MM.1S (cell line): ENCODE data around the gene HYDIN.
"Not testable (repeated sequence)": the region's sequence is repeated elsewhere in the genome, so short reads cannot be mapped to it uniquely, and the experiment has no call there.

Experiments
- DNase-seq: peaks from one replicate; pipeline ENCODE4 v3.0.0-alpha.2; 2015
- H2AFZ ChIP-seq: fragments of 300-600 bp; sonication (generic); 2 replicates; pipeline ENCODE4 v1.6.0; 2016; ENCODE audit warnings: antibody characterized with exemption, low read length
- H3F3A ChIP-seq: fragments of 300-600 bp; sonication (generic); 2 replicates; pipeline ENCODE4 v1.6.1; 2016; ENCODE audit warnings: mild to moderate bottlenecking, antibody characterized with exemption, low read length, moderate library complexity, mixed read lengths; ENCODE audit not compliant: insufficient read depth
- H3K27ac ChIP-seq: fragments of 300-600 bp; sonication (generic); 2 replicates; pipeline ENCODE4 v1.5.1; 2016; ENCODE audit warnings: mild to moderate bottlenecking, low read length
- H3K27me3 ChIP-seq: fragments of 300-600 bp; sonication (generic); replicated peaks from 2 replicates; pipeline ENCODE4 v1.6.0; 2016; ENCODE audit warnings: low read length; ENCODE audit not compliant: insufficient read depth
- H3K36me3 ChIP-seq: fragments of 300-600 bp; sonication (generic); replicated peaks from 2 replicates; pipeline ENCODE4 v1.6.1; 2016; ENCODE audit warnings: mild to moderate bottlenecking, low read length, mixed read lengths; ENCODE audit not compliant: insufficient read depth
- H3K4me1 ChIP-seq: fragments of 300-600 bp; sonication (generic); 2 replicates; pipeline ENCODE4 v1.6.1; 2016; ENCODE audit warnings: low read length, mixed read lengths
- H3K4me2 ChIP-seq: fragments of 300-600 bp; sonication (generic); 2 replicates; pipeline ENCODE4 v1.6.0; 2016; ENCODE audit warnings: low read depth, low read length
- H3K4me3 ChIP-seq: fragments of 300-600 bp; sonication (generic); 2 replicates; pipeline ENCODE4 v1.5.1; 2016; ENCODE audit warnings: low read length, mixed read lengths
- H3K79me2 ChIP-seq: fragments of 300-600 bp; sonication (generic); 2 replicates; pipeline ENCODE4 v1.6.1; 2016; ENCODE audit warnings: mixed run types, low read length, mixed read lengths
- H3K9ac ChIP-seq: fragments of 300-600 bp; sonication (generic); 2 replicates; pipeline ENCODE4 v1.6.1; 2016; ENCODE audit warnings: low read length, mixed read lengths
- H3K9me2 ChIP-seq: fragments of 300-600 bp; sonication (generic); replicated peaks from 2 replicates; pipeline ENCODE4 v1.6.1; 2016; ENCODE audit warnings: mild to moderate bottlenecking, low read length, mixed read lengths; ENCODE audit not compliant: insufficient read depth
- H3K9me3 ChIP-seq: fragments of 300-600 bp; sonication (generic); replicated peaks from 2 replicates; pipeline ENCODE4 v1.6.1; 2016; ENCODE audit warnings: mild to moderate bottlenecking, low read length, mixed read lengths; ENCODE audit not compliant: insufficient read depth
- H4K20me1 ChIP-seq: fragments of 300-600 bp; sonication (generic); 2 replicates; pipeline ENCODE4 v1.6.1; 2016; ENCODE audit warnings: mild to moderate bottlenecking, low read length, moderate library complexity, mixed read lengths; ENCODE audit not compliant: insufficient read depth

Gene HYDIN

DNA sequence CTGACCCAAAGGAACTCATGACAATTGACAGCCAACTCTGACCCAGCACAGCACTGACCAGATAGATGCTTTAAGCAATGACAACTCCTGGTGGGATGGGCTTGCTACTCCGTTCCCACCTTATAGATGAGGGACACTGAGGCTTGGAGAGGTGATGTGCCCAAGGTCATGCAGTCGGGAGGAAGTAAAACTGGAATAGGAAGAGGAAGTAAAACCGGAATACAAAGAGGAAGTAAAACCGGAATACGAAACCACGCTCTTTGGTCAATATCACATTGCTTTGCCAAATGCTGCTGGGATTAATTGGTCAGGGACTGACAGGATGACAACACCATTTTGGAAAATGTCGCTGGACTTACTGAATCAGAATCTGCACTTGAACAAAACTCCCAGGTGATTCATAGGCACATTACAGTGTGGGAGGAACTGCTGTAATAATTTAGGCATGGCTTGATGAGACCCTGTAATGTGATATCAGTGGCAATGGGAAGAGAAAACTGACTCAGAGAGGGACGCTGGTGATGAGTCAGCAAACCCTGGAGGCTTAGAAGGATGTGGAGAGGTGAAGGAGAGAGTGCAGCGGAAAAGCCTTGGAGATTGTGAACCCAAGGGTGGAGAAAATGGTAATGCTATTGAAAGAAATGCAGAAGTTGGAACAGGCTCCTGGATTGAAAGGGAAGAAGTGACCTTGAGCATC, 243.4 kb downstream of the HYDIN start:
- H3K4me2 ChIP-seq, H3K4me1 ChIP-seq, H3K4me3 ChIP-seq, H4K20me1 ChIP-seq, H3K9me3 ChIP-seq, H3F3A ChIP-seq, H3K27ac ChIP-seq, DNase-seq, H3K79me2 ChIP-seq, H3K27me3 ChIP-seq, H3K9me2 ChIP-seq, H3K9ac ChIP-seq, H3K36me3 ChIP-seq, H2AFZ ChIP-seq: not testable (repeated sequence)

DNA sequence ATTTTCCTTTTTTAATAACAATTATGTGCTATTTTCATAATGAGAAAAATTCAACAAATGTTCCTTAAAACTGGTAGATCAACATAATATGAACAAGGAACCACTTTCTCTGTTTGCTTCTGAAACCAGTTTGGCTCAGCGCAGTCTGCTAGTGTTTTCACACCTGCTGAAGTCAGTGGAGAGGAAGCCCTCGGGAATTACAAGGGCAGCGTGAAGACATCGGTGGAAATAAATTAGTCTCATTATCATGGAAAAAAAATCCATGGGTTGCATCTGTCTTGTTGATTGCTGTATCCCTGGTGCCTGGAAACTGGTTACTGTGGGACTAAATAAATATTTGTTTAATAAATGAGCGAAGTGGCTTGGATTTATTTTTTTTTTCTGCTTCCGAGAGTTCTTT, 245.8 kb downstream of the HYDIN start:
- H3K9me3 ChIP-seq, H3K27ac ChIP-seq, H4K20me1 ChIP-seq, H3K4me1 ChIP-seq, H3K4me3 ChIP-seq, H3F3A ChIP-seq, H3K4me2 ChIP-seq, DNase-seq, H3K36me3 ChIP-seq, H3K79me2 ChIP-seq, H3K9me2 ChIP-seq, H3K9ac ChIP-seq, H3K27me3 ChIP-seq, H2AFZ ChIP-seq: not testable (repeated sequence)

DNA sequence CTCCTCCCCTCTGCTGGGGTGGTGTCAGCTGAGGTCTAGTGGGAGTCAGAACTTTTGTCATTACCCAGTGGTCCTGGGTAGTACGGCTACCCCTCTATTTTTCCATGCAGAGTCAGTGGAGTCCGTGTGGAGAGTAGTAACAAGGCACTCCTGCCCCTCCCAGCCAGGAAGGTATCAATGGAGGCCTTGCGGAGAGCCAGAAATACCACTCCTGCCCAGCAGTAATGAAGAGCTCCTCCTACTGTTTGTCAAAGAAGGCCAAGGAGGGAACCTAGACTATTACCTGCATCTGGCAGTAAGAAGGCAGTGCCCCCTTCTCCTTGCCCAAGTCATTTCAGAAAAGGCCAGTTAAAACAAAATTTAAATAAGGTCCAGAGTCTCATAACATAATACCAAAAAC, 262.2 kb downstream of the HYDIN start:
- not testable (repeated sequence) for H3K36me3 ChIP-seq, H4K20me1 ChIP-seq, H3K9me3 ChIP-seq, H2AFZ ChIP-seq, H3K9me2 ChIP-seq, H3F3A ChIP-seq, H3K79me2 ChIP-seq, DNase-seq, H3K27me3 ChIP-seq, H3K4me2 ChIP-seq, H3K9ac ChIP-seq, H3K27ac ChIP-seq, H3K4me3 ChIP-seq, H3K4me1 ChIP-seq

DNA sequence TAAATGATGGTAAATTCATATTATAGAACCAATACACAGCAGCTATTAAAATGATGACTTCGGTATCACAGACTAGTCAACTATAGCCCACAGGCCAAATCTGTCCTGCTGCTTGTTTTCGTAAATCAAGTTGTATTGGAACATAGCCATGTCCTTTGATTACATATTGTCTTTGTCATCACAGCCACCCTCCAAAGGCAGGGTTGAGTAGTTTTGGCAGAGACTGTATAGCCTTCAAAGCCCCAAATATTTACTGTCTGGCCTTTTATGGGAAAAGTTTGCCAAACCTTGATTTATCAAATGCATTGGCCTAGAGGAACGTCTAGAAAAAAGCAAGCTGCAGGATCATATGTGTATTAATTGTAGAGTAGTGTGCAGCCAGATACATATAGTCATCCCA, 270.4 kb downstream of the HYDIN start:
- not testable (repeated sequence) for H3K36me3 ChIP-seq, DNase-seq, H3K9ac ChIP-seq, H3K4me3 ChIP-seq, H3K4me1 ChIP-seq, H4K20me1 ChIP-seq, H2AFZ ChIP-seq, H3K27ac ChIP-seq, H3K9me3 ChIP-seq, H3F3A ChIP-seq, H3K79me2 ChIP-seq, H3K4me2 ChIP-seq, H3K9me2 ChIP-seq, H3K27me3 ChIP-seq

DNA sequence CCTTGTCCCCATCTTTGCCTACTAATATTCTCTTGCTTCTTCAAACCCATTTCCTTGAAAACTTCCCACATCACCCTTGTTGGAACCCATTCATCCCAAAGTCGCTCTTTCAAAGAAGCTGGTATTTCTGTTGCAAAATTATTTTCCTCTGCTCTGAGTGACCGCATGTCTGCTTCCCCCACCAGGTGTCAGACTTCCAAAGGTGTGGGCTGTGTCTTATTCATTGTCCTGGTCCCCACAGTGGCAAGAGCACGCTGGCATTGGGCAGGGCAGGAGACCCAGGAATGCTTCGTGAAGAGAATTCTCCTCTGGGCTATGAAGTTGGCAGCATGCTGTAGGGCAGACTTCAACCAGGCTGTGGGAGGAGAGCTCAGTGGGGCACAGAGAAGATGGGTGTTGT, 275.6 kb downstream of the HYDIN start:
- H3K4me1 ChIP-seq, H3K27me3 ChIP-seq, H4K20me1 ChIP-seq, H3K4me2 ChIP-seq, H3K4me3 ChIP-seq, H3K27ac ChIP-seq, H3K79me2 ChIP-seq, H3K9me2 ChIP-seq, H3K36me3 ChIP-seq, H3K9me3 ChIP-seq, DNase-seq, H3F3A ChIP-seq, H2AFZ ChIP-seq, H3K9ac ChIP-seq: not testable (repeated sequence)

DNA sequence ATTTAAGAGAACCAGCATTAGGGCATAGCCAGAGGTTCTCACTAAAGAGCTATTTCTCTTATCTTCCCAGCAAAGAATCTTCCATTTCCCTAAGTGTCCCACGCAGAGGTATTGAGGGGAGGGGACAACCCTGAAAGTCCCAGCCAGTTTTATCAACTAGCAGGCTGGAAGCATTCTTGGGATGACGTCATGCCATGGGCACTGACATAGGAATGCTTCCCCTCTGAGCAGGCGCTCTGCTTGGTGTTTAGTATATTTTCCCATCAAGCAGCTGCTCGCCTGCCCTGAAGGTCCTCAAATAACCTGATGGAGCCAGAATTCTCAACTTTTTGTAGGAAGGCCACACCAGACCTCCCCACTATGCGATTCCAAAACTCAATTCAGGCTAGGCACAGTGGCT, 276.7 kb downstream of the HYDIN start:
- not testable (repeated sequence) for H3K27me3 ChIP-seq, H3K79me2 ChIP-seq, H3K36me3 ChIP-seq, DNase-seq, H3F3A ChIP-seq, H3K4me2 ChIP-seq, H3K4me1 ChIP-seq, H4K20me1 ChIP-seq, H3K9me3 ChIP-seq, H3K9ac ChIP-seq, H3K27ac ChIP-seq, H2AFZ ChIP-seq, H3K4me3 ChIP-seq, H3K9me2 ChIP-seq

DNA sequence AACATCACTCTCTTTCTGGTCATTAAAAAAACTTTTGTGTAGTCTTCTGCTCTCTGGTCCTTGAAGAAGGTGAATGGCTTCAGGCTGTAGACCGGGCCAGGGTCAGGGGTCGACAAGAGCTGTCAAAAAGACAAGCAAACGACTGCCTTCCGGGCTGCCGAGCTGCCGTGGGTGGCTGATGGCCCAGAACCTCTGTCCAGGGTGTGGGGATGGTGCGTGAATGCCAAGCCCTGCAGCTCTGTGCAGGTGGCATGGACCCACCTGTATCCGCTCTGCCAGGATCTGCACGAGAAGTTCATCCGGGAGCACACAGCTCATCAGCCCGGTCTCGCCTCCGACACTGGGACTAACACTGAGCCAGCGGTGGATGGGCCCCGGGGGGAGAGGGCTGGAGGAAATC, 287.0 kb downstream of the HYDIN start:
- DNase-seq, H3K9ac ChIP-seq, H3K36me3 ChIP-seq, H3K9me2 ChIP-seq, H3K27ac ChIP-seq, H2AFZ ChIP-seq, H3K4me3 ChIP-seq, H3K9me3 ChIP-seq, H3K4me2 ChIP-seq, H3K27me3 ChIP-seq, H3F3A ChIP-seq, H4K20me1 ChIP-seq, H3K4me1 ChIP-seq, H3K79me2 ChIP-seq: not testable (repeated sequence)

DNA sequence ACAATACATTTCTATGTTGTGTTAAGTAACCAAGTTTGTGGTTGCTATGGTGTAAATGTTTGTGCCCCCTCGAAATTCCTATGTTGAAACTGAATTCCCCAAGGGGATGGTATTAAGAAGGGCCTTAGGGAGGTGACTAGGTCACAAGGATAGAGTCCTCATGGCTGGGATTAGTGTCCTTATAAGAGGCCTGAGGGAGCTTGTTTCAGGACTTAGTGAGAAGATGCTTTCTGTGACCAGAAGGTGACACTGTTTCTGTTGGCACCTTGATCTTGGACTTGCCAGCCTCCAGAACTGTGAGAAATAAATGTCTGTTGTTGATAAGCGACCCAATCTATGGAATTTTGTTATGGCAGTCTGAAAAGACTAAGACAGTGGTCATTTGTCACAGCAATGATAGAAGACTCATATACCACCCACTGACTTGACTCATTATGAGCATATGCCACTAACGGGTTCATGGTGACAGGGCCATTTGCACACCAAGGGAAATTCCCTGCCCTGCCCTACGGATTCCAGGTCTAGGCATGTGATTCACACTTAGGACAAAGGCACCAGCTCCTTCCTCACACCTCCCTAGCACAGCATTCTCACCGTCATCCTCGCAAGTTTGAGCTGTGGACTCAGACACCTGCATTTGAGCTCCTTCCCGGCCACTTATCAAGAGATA, 290.7 kb downstream of the HYDIN start:
- not testable (repeated sequence) for H3K27me3 ChIP-seq, H3K4me1 ChIP-seq, H3F3A ChIP-seq

More for the DNA sequence above, 290.7 kb downstream of the HYDIN start:
- H3K4me2 ChIP-seq, H2AFZ ChIP-seq, H3K9me3 ChIP-seq, DNase-seq, H3K9ac ChIP-seq, H3K79me2 ChIP-seq, H3K9me2 ChIP-seq, H3K27ac ChIP-seq, H4K20me1 ChIP-seq, H3K4me3 ChIP-seq, H3K36me3 ChIP-seq: not testable (repeated sequence)
